Measurements from ENCODE around the gene H2BK1.

DNA sequence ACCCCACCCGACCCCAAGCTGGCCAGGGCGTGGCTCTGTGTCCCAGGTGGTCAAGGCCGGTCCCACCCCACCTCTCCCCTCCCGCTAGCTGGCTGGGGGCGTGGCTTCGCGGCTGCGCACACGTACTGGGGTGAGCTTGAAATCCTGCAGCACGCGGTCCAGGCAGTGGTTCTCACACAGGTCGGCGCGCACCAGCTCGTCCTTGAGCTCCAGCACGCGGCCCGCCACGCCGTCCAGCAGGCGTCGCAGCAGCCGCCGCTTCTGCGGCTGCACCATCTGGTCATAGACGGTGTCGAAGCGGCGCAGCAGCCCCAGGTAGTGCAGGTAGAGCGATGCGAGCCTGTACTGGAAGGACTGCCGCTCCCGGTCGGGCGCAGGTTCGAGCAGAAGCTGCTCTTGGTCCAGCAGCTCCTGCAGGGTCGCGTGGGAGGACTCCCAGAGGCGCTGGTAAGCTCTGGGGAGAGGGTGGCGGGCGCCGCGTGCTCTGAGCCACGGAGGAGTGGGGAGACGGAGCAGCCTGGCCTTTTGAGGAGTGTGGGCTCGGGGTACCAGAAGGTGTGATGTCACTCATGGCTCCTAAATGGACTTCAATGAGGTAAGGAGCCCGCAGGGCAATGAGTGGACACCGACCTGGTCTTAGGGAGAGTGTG, 5.8 kb downstream of the H2BK1 start:
- TF ChIP-seq, protein P1, sequence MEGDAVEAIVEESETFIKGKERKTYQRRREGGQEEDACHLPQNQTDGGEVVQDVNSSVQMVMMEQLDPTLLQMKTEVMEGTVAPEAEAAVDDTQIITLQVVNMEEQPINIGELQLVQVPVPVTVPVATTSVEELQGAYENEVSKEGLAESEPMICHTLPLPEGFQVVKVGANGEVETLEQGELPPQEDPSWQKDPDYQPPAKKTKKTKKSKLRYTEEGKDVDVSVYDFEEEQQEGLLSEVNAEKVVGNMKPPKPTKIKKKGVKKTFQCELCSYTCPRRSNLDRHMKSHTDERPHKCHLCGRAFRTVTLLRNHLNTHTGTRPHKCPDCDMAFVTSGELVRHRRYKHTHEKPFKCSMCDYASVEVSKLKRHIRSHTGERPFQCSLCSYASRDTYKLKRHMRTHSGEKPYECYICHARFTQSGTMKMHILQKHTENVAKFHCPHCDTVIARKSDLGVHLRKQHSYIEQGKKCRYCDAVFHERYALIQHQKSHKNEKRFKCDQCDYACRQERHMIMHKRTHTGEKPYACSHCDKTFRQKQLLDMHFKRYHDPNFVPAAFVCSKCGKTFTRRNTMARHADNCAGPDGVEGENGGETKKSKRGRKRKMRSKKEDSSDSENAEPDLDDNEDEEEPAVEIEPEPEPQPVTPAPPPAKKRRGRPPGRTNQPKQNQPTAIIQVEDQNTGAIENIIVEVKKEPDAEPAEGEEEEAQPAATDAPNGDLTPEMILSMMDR (IDR thresholded peaks at IDR 0.05 in 2 of 3, conservative IDR thresholded peaks at IDR 0.05 in 1 of 3; ENCODE audit: borderline replicate concordance in 1 of 3, insufficient read depth in 1 of 3, low read depth in 2 of 3, low read length in 2 of 3) = no peak
- TF ChIP-seq POLR2AphosphoS5 (IDR thresholded peaks at IDR 0.05; ENCODE audit: low read depth, low read length) = no peak
- TF ChIP-seq ZNF274 (IDR thresholded peaks at IDR 0.05; ENCODE audit: low read depth, low read length) = no peak
- TF ChIP-seq, protein P2, sequence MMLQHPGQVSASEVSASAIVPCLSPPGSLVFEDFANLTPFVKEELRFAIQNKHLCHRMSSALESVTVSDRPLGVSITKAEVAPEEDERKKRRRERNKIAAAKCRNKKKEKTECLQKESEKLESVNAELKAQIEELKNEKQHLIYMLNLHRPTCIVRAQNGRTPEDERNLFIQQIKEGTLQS (IDR thresholded peaks at IDR 0.05) = no peak
- TF ChIP-seq, protein P3, sequence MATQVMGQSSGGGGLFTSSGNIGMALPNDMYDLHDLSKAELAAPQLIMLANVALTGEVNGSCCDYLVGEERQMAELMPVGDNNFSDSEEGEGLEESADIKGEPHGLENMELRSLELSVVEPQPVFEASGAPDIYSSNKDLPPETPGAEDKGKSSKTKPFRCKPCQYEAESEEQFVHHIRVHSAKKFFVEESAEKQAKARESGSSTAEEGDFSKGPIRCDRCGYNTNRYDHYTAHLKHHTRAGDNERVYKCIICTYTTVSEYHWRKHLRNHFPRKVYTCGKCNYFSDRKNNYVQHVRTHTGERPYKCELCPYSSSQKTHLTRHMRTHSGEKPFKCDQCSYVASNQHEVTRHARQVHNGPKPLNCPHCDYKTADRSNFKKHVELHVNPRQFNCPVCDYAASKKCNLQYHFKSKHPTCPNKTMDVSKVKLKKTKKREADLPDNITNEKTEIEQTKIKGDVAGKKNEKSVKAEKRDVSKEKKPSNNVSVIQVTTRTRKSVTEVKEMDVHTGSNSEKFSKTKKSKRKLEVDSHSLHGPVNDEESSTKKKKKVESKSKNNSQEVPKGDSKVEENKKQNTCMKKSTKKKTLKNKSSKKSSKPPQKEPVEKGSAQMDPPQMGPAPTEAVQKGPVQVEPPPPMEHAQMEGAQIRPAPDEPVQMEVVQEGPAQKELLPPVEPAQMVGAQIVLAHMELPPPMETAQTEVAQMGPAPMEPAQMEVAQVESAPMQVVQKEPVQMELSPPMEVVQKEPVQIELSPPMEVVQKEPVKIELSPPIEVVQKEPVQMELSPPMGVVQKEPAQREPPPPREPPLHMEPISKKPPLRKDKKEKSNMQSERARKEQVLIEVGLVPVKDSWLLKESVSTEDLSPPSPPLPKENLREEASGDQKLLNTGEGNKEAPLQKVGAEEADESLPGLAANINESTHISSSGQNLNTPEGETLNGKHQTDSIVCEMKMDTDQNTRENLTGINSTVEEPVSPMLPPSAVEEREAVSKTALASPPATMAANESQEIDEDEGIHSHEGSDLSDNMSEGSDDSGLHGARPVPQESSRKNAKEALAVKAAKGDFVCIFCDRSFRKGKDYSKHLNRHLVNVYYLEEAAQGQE (IDR thresholded peaks at IDR 0.05; ENCODE audit: low read depth) = no peak
- no peak for TF ChIP-seq TCF7L2 (IDR thresholded peaks at IDR 0.05; ENCODE audit: borderline replicate concordance, extremely low read depth, insufficient read depth, insufficient read length)
- no peak for TF ChIP-seq SIN3A (IDR thresholded peaks at IDR 0.05; ENCODE audit: low read depth)
- no peak for TF ChIP-seq CEBPB (IDR thresholded peaks at IDR 0.05; ENCODE audit: low read depth)
- no peak for TF ChIP-seq POLR2A (IDR thresholded peaks at IDR 0.05; ENCODE audit: borderline replicate concordance, extremely low read depth, insufficient read depth, insufficient read length)

Data from HCT116 (cell line).